Glutamatergic neuron (in vitro differentiated cells): ENCODE measurements around the gene GALNT2. TPM values are rescaled to one million over a fixed set of nuclear protein-coding genes. Genes with fewer than 3 reads are reported as not detected.

Experiments used
- DNase-seq: peaks from one replicate; pipeline ENCODE4 v3.0.0; 2022
- H3K27ac Mint-ChIP-seq: one replicate; pipeline ENCODE4 v1.8.0; 2020; ENCODE audit warnings: mild to moderate bottlenecking, mixed read lengths, inconsistent platforms; ENCODE audit not compliant: unreplicated experiment
- H3K27me3 Mint-ChIP-seq: one replicate; pipeline ENCODE4 v1.8.0; 2020; ENCODE audit warnings: mild to moderate bottlenecking, moderate library complexity, mixed read lengths, inconsistent platforms; ENCODE audit not compliant: unreplicated experiment
- H3K36me3 Mint-ChIP-seq: one replicate; pipeline ENCODE4 v1.8.0; 2020; ENCODE audit warnings: mild to moderate bottlenecking, mixed read lengths, inconsistent platforms; ENCODE audit not compliant: unreplicated experiment
- H3K4me1 Mint-ChIP-seq: one replicate; pipeline ENCODE4 v1.8.0; 2020; ENCODE audit warnings: mild to moderate bottlenecking, low read depth, mixed read lengths, inconsistent platforms; ENCODE audit not compliant: unreplicated experiment
- H3K4me3 Mint-ChIP-seq: one replicate; pipeline ENCODE4 v1.8.0; 2020; ENCODE audit warnings: mild to moderate bottlenecking, mixed read lengths, inconsistent platforms; ENCODE audit not compliant: unreplicated experiment
- H3K9me3 Mint-ChIP-seq: one replicate; pipeline ENCODE4 v1.8.0; 2020; ENCODE audit warnings: mild to moderate bottlenecking, moderate library complexity, mixed read lengths, inconsistent platforms; ENCODE audit not compliant: unreplicated experiment
- CTCF ChIP-seq: fragments of 200-600 bp; sonication (generic); IDR thresholded peaks from one replicate; pipeline ENCODE4 v1.5.0; 2021; ENCODE audit not compliant: partially characterized antibody, unreplicated experiment
- total RNA-seq: library from RNA; stranded (reverse); fragmentation: NEBNext Ultra II Directional; extraction: Animal tissue kit (Norgen Biotek cat#: 25700); gene quantifications from one replicate; pipeline ENCODE4 v1.2.1, GENCODE V29; 2021; ENCODE audit not compliant: unreplicated experiment

GALNT2 gene
- total RNA-seq, 1 donor from 2014 or later, result 35.2 TPM

GRCh38 chr1:230200276-230200675 is 133.2 kb downstream of the GALNT2 start:
- no peak for DNase-seq
- Mint-ChIP-seq H3K27ac (no peak overlapping the region), H3K4me1 (peaks cover 4% of the 10 kb centered on the region), H3K27me3 (peaks cover 1% of the 10 kb centered on the region), H3K36me3 (no peaks in the 10 kb centered on the region), H3K4me3 (no peak overlapping the region), H3K9me3 (no peaks in the 10 kb centered on the region)
- TF ChIP-seq CTCF, result no peak

- H3K36me3 Mint-ChIP-seq, result no peaks in the 10 kb centered on the region
- DNase-seq, result no peak
- TF ChIP-seq CTCF, result no peak
- H3K4me1 Mint-ChIP-seq, result peaks cover 9% of the 10 kb centered on the region
- no peak overlapping the region for H3K27ac Mint-ChIP-seq
- peaks cover 1% of the 10 kb centered on the region for H3K27me3 Mint-ChIP-seq
- H3K9me3 Mint-ChIP-seq, result no peaks in the 10 kb centered on the region
- H3K4me3 Mint-ChIP-seq, result no peak overlapping the region
These were observed 134.4 kb downstream of the GALNT2 start for GRCh38 chr1:230201445-230201844.

- Mint-ChIP-seq H3K9me3 (no peaks in the 10 kb centered on the region), H3K4me1 (peaks cover 15% of the 10 kb centered on the region), H3K4me3 (no peak overlapping the region), H3K27ac (no peak overlapping the region), H3K36me3 (peaks cover 5% of the 10 kb centered on the region), H3K27me3 (peaks cover 1% of the 10 kb centered on the region)
- DNase-seq, result no peak
- no peak for TF ChIP-seq CTCF
These were observed 137.8 kb downstream of the GALNT2 start for GRCh38 chr1:230204842-230205241.

- Mint-ChIP-seq H3K4me3 (no peak overlapping the region), H3K4me1 (peaks cover 15% of the 10 kb centered on the region), H3K9me3 (no peaks in the 10 kb centered on the region), H3K36me3 (peaks cover 5% of the 10 kb centered on the region), H3K27me3 (peaks cover 1% of the 10 kb centered on the region), H3K27ac (no peak overlapping the region)
- TF ChIP-seq CTCF, result no peak
- DNase-seq, result no peak
These were observed 138.7 kb downstream of the GALNT2 start for GRCh38 chr1:230205719-230206198.

GRCh38 chr1:230206207-230206606 is 139.2 kb downstream of the GALNT2 start:
- Mint-ChIP-seq H3K4me1 (peaks cover 15% of the 10 kb centered on the region), H3K27ac (no peak overlapping the region), H3K9me3 (no peaks in the 10 kb centered on the region), H3K4me3 (no peak overlapping the region), H3K27me3 (peaks cover 1% of the 10 kb centered on the region), H3K36me3 (peaks cover 5% of the 10 kb centered on the region)
- TF ChIP-seq CTCF, result no peak
- no peak for DNase-seq
